Activated T-cell treated with anti-CD3 and anti-CD28 coated beads for 48 hours (primary cell): ENCODE data around the gene PEAK1.

Source experiments
- DNase-seq: peaks from one replicate; pipeline ENCODE4 v3.0.0-alpha.2; 2020; ENCODE audit warnings: low read depth

Gene PEAK1

GRCh38 chr15:77084436-77084835 lies 335.5 kb downstream of the PEAK1 start:
- DNase-seq, result no peak

- DNase-seq, result peak; percentile 58
Measured at GRCh38 chr15:77083381-77084160, 336.3 kb downstream of the PEAK1 start.

- DNase-seq, result no peak
Measured at GRCh38 chr15:77081971-77082370, 337.9 kb downstream of the PEAK1 start.

GRCh38 chr15:77076323-77076915 lies 343.5 kb downstream of the PEAK1 start:
- DNase-seq, result no peak

GRCh38 chr15:77075528-77075927 lies 344.4 kb downstream of the PEAK1 start:
- no peak for DNase-seq

- DNase-seq, result no peak
Measured at GRCh38 chr15:77074350-77074749, 345.6 kb downstream of the PEAK1 start.

GRCh38 chr15:77071305-77072223 lies 348.3 kb downstream of the PEAK1 start:
- DNase-seq, result no peak

GRCh38 chr15:77070495-77071304 lies 349.2 kb downstream of the PEAK1 start, which contains the start of gene TSPAN3:
Gene TSPAN3, minus strand, starts transcription at chr15:77071109. Its CDS starts 155 bp downstream, at chr15:77070954.
- DNase-seq, result peak; percentile 91

GRCh38 chr15:77070180-77070494 lies 349.8 kb downstream of the PEAK1 start:
- DNase-seq, result peak; percentile 25

GRCh38 chr15:77069521-77070121 lies 350.3 kb downstream of the PEAK1 start:
- no peak for DNase-seq

- DNase-seq, result no peak
Measured at GRCh38 chr15:77068633-77069032, 351.3 kb downstream of the PEAK1 start.

- no peak for DNase-seq
Measured at GRCh38 chr15:77067691-77068367, 352.1 kb downstream of the PEAK1 start.

- DNase-seq, result no peak
Measured at GRCh38 chr15:77066971-77067690, 352.8 kb downstream of the PEAK1 start.

- no peak for DNase-seq
Measured at GRCh38 chr15:77064539-77065308, 355.2 kb downstream of the PEAK1 start.

- no peak for DNase-seq
Measured at GRCh38 chr15:77064063-77064462, 355.8 kb downstream of the PEAK1 start.

GRCh38 chr15:77063249-77063648 lies 356.7 kb downstream of the PEAK1 start:
- no peak for DNase-seq

GRCh38 chr15:77060546-77060945 lies 359.4 kb downstream of the PEAK1 start:
- no peak for DNase-seq

GRCh38 chr15:77059786-77060361 lies 360.0 kb downstream of the PEAK1 start:
- DNase-seq, result no peak

- no peak for DNase-seq
Measured at GRCh38 chr15:77058468-77058867, 361.4 kb downstream of the PEAK1 start.
